HTERT RPE-1 (cell line): Measurements from ENCODE around the gene MRRF.

ENCODE experiments used
- in situ Hi-C: fragments of 300-500 bp; cut with MboI; formaldehyde crosslinking; loops from 4 replicates; pipeline ENCODE4 v1.14.3; 2020; ENCODE audit warnings: low sequenced_read_pairs

The MRRF gene

GRCh38 chr9:122264360-122265148 lies at the start of gene MRRF, which contains the start of gene RBM18:
Gene MRRF, plus strand, starts transcription at chr9:122264882. Its CDS starts 6,010 bp downstream, at chr9:122270892.
Gene RBM18, minus strand, starts transcription at chr9:122264840. Its CDS starts 3,348 bp downstream, at chr9:122261492.
- in situ Hi-C loops: no loop called here

DNA sequence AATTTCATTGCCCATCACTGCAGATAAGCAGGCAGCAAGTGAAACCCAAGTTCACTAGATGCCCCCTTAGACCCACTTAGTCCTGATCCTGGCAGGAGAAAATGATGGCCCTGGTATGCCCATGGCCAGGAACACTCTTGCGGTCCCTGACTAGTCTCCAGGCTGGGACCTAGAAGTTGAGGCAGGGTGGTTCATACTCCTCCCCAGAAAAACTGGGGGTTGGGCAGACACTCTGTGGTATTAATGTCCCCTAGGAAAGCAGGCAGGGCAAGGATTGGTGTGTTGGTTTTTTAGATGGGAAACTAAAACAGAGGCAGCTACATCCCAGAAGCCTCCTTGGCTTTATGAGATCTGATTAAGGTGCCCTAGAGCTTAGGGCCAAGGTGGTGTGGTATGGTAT lies 49.0 kb upstream of the MRRF start:
- in situ Hi-C loops: no loop called here

DNA sequence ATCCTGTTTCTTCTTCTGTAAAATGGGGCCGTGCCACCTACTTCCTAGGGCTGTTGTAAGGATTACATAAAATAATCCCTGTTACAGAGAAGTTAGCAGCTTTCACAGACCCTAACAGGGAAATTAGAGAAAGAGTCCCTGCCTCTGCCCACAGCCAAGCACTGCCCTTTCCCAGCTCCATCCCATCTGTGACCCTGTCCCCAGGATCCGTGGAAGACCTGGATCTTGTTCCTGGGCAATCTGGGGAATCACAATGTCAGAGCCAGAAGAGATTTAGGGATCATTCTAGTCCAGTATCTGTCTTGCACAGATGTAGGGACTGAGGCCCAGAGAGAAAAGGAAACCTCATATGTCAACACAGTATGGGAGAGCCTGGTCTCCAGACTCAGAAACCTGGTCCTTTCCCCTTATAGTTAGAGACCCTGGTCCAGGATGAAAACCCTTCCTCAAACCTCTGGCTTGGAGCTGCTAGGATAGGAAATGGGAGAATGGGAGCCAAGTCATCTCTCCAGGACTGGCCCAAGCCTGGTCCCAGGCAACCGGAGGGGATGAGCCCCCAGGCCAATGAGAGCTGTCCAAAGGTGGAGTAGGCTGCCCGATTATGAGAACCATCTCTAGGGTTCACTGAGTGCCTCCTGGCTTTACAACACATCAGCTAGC lies 48.4 kb upstream of the MRRF start:
- in situ Hi-C loops: no loop called here

- in situ Hi-C loops: no loop called here
Observed at GRCh38 chr9:122216798-122217418, 47.8 kb upstream of the MRRF start.

GRCh38 chr9:122217640-122218039 lies 47.0 kb upstream of the MRRF start:
- in situ Hi-C loops: no loop called here

DNA sequence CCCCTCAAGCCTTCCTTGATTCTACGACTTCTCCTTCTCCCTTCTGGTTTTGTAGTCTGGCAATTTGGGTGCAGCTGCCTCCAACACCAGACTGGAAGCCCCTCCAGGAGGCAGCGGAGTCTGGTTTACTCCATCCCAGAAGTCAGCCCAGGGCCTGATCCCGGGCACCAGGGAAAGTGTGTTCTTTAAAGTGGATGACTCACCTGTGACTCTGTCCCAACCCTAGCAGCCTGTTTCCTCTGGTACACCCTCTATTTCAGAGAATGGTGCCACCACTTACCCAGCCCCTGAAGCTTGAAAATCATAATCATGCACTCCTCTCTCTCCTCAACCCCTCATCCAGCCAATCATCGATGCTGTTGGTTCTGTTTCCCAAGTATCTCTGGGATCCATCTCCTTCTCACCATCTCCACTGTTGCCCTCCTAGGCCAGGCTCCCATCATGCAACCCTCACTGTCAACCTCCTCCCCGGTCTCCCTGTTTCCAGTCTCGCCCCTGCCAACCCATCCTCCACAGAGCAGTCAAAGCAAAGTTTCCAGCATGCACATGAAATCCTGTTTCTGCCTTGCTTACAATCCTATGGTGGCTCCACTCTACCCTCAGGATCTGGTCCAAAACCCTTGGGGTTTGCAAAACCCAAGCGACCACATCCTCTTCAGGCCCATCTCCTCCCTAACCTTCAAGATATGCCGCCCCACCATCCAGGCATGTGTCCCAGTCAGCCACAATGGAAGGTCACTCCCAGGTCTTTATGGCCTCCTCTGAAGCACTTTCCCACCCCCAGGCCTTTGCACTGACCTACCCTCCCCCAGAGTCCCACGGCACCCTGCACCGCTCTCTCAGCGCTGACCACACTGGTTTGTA lies 46.4 kb upstream of the MRRF start:
- in situ Hi-C loops: no loop called here

DNA sequence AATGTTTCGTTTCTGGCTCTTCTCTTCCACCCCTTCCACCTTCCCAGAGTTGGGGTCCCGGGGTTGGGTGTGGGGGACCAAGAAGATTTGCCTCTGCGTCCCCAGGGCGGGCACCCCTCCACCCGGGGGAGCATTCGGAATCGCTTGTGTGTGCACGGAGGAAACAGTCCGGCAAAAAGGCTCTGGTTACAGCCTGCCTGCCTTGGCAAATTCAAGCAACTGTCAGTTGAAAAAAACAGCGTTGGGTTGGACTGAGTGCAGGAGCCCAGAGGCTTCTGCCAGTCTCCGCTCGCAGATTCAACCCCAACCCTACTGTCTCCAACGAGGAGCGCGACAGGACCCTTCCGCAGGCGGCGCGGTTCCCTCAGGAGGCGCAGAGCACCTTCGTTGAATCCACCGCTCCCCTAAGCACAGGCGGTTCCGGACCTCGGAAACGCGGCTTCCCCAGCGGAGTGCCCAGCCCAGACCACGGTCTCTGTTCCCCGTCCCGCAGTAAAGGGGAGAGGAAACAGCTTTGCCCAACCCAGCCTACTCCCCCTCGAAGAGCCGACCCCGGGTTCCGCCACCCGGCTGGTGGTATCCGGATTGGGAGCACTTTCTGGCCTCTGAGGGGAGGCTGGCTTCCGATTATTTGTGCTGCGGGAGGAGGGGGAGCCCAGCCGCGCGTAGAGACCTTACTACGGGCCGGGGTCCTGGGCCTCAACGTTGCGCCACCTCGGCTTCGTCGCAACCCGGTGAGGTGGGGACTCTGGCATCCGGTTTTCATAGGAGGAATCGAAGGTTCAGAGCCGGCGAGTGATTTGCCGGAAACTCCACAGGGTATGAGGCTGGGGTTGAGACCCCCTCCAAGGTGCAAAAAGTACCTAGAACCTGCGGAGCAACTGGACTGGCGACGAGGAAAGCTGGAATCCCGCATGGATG lies 45.5 kb upstream of the MRRF start:
- in situ Hi-C loops: no loop called here

GRCh38 chr9:122219856-122220672 lies 44.6 kb upstream of the MRRF start:
- in situ Hi-C loops: no loop called here

GRCh38 chr9:122220673-122221182 lies 44.0 kb upstream of the MRRF start:
- in situ Hi-C loops: no loop called here

DNA sequence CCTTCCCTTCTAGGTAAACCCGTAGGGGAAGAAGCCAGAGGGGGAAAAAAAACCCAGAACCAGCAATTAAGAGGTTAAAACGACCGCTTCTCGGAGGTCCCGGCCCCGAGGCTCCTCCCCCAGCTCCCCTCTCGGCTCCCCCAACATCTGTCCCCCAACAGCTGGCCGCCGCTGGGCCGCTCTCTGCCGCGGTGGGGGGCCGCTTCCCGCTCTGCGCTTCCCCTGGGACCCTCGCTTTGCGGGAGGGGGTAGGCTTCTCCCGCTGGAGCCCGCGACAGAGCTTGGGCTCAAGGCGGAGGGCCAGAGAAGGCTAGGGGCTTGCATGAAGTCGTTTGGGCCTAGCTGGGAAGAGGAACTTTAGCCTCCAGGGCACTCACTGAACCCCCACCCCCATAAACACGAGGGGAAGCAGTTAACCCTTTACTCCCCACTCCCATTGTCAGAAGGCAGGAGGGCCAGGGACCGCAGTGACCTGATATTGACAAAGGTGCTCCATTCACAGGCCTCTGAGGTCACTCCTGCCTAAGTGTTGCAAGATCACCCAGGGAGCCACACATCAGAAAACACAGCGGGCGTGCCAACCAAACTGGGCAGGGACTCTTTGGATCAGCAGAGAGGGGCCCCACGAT lies 43.4 kb upstream of the MRRF start:
- in situ Hi-C loops: no loop called here

DNA sequence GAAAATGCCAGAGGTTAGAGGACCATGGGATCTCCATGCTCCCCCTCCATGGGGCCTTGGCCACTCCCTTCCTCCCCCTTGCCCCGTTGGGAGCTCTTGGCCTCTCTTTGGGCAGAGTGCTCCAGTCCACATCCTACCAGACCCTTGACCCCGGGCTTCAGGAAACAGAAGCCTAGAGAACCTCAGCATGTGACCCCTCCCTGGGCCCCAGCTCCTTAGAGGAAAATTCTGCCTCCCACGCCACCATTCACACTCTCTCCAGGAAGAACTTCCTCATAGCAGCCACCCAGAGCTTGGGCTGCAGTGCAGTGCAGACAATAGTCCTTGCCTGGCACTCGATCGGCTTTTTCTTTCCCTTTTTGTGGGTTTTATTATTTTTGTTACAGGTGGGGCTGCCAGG lies 41.9 kb upstream of the MRRF start:
- in situ Hi-C loops: no loop called here

- in situ Hi-C loops: no loop called here
Observed at GRCh38 chr9:122223435-122223834, 41.2 kb upstream of the MRRF start.

DNA sequence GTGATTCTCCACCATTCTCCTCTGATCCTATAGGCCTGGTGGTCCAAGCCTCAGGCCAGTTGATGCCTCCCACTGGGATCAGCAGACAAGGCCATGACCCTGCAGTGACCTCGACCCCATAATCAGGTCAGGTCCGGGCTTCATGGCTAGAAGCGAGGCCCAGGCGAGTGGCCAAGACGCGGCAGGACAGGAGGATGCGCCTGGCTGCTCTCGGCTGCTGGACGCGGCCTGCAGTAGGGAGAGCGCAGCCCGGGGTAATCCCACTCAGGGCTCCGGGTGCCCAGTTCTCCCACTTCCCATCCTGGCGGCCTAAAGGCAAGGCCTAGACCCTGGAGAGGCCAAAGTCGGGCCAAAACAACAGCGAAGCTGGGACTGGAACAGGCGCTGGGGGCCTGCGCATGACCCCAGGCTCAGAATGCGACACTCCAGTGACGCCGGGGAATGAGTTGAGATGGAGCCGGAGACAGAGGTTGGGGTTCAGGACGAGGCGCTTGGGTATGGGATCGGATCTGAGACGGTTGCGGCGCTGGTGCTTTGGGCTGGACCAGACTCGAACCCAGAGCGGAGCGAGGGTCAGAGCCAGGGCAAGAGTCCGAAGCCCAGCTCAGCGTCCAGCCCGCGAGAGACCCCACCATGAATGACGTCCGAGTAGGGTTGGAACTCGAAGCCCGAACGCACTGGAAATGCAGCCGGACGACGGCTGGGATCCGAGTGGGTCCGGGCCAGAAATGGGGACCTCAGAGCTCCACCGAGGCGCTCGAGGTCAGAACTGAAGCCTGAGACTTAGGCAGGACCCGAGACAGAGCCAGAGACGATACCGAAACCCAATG lies 39.2 kb upstream of the MRRF start:
- in situ Hi-C loops: no loop called here

GRCh38 chr9:122226142-122226757 lies 38.4 kb upstream of the MRRF start:
- in situ Hi-C loops: no loop called here

DNA sequence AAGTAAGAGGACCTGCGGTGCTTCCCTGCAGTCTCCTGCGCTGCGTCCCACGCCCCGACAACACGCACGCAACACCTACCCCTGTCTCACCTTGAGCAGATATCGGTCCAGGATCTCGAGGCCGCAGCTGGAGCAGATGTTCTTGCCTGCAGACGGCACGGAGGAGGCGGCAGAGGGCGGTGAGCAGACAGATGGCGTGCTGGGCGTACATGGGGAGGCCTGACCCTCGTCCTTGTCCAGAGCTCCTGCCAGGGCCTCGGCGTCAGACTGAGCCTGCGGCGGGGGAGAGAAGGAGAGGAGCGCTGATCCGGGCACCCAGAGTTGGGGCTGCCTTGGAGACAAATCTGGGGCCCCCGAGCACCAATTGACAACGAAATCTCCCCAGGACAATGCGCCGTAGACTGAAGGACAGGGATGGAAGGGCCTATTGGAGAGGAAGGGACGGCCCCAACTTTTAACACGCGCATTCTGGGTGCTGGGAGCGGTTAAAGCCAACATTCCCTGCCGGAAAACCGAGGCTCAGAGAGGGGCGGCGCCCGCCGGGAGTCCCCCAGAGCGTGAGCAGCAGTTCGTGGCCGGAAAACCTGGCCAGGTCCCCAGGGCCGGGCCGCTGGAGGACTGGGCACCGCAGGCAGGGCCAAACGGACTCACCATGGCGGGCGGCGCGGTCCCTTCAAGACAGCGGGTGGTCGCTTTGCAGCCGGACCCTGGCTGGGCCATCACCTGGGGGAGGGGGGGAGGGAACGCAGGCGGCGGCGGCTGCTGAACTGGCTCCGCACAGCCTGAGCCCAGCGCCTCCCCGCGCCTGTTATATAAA lies 37.7 kb upstream of the MRRF start:
- in situ Hi-C loops: no loop called here

DNA sequence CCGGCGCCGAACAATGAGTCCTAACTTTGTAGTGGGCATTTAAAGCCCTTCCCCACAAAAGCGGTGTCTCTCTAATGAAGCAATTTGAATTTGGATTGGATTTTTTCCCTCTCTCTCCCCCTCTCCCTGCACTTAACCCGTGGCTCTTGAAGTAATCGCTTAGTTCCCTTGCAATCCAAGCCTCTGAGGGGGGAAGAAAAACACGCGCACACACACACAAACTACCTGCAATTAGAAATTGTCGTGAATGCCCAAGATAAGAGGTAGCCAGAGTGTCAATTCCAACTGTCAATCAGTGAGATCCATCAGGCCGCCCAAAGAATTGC lies 37.1 kb upstream of the MRRF start:
- in situ Hi-C loops: no loop called here
